MG63 (cell line): ENCODE data around the gene PDE6D. TPM values are rescaled to one million over a fixed set of nuclear protein-coding genes. Genes with fewer than 3 reads are reported as not detected.

ENCODE experiments used
- DNase-seq: peaks from one replicate; pipeline ENCODE4 v3.0.0-alpha.2; 2020
- H3K27me3 ChIP-seq: fragments of 250-450 bp; sonication (Bioruptor Pico); 2 replicates; pipeline ENCODE4 v1.5.1; 2020; ENCODE audit warnings: mild to moderate bottlenecking, moderate library complexity
- H3K36me3 ChIP-seq: fragments of 250-450 bp; sonication (Bioruptor Pico); 2 replicates; pipeline ENCODE4 v1.5.1; 2020; ENCODE audit warnings: mild to moderate bottlenecking, moderate library complexity
- H3K4me3 ChIP-seq: fragments of 250-450 bp; sonication (Bioruptor Pico); 2 replicates; pipeline ENCODE4 v1.5.1; 2020; ENCODE audit warnings: mild to moderate bottlenecking, moderate library complexity
- H3K9me3 ChIP-seq: fragments of 250-450 bp; sonication (Bioruptor Pico); 2 replicates; pipeline ENCODE4 v1.5.1; 2020; ENCODE audit warnings: mild to moderate bottlenecking, moderate library complexity
- total RNA-seq: library from RNA; depleted of rRNA; stranded (reverse); fragments of >200 nt; shearing (Covaris generic); gene quantifications from 2 replicates; pipeline ENCODE4 v1.2.3, GENCODE V29; 2014; ENCODE audit warnings: low replicate concordance; rRNA removed

PDE6D gene
- total RNA-seq, 1 experiment from 2014 or later: 35.9 TPM

GRCh38 chr2:231683292-231684235 lies 97.5 kb downstream of the PDE6D start:
- DNase-seq: no peak
- H3K4me3 ChIP-seq: no peak overlapping the region
- no peaks in the 10 kb centered on the region for H3K36me3 ChIP-seq
- H3K27me3 ChIP-seq: no peaks in the 10 kb centered on the region
- H3K9me3 ChIP-seq: no peaks in the 10 kb centered on the region

- no peaks in the 10 kb centered on the region for H3K9me3 ChIP-seq
- no peak overlapping the region for H3K4me3 ChIP-seq
- no peaks in the 10 kb centered on the region for H3K36me3 ChIP-seq
- no peak for DNase-seq
- H3K27me3 ChIP-seq: no peaks in the 10 kb centered on the region
Measured at GRCh38 chr2:231682603-231683291, 98.3 kb downstream of the PDE6D start.

Other genes with a start within 250 kb of the PDE6D start
- gene TEX44, start 188.4 kb downstream of the PDE6D start, total RNA-seq: not detected in 2 replicates
- 1,493 and 1,533 TPM in 2 replicates for gene PTMA, start 72.8 kb downstream of the PDE6D start, total RNA-seq
- 40.6 and 56.4 TPM in 2 replicates for gene COPS7B, start 5.2 kb upstream of the PDE6D start, total RNA-seq
- gene NPPC, start 145.1 kb upstream of the PDE6D start, total RNA-seq: not detected in 2 replicates
- gene DIS3L2, start 180.4 kb upstream of the PDE6D start, total RNA-seq: 17.2 and 33.6 TPM in 2 replicates